GM23338 (cell line): ENCODE measurements around the gene ABCC5. TPM values are rescaled to one million over a fixed set of nuclear protein-coding genes. Genes with fewer than 3 reads are reported as not detected.

Source experiments
- ATAC-seq: fragments of 200-7000 bp; cut with Tn5 transposase; 3 replicates; pipeline ENCODE4 v1.9.1; 2020
- DNase-seq: peaks from one replicate; pipeline ENCODE4 v3.0.0-alpha.2; 2015; ENCODE audit warnings: low spot score
- H2AFZ ChIP-seq: fragments of 200-600 bp; sonication (generic); 2 replicates; pipeline ENCODE4 v1.8.0; 2016; ENCODE audit warnings: antibody characterized with exemption, mild to moderate bottlenecking, moderate library complexity
- H3F3A ChIP-seq: fragments of 200-600 bp; sonication (generic); replicated peaks from 2 replicates; pipeline ENCODE4 v1.8.0; 2017; ENCODE audit warnings: antibody characterized with exemption, mixed run types, low read depth
- H3K27ac ChIP-seq: fragments of 200-600 bp; sonication (generic); 2 replicates; pipeline ENCODE4 v1.6.1; 2016; ENCODE audit warnings: low read depth
- H3K27me3 ChIP-seq: fragments of 200-600 bp; sonication (generic); 2 replicates; pipeline ENCODE4 v1.8.0; 2016; ENCODE audit warnings: mild to moderate bottlenecking, mixed run types, moderate library complexity; ENCODE audit not compliant: insufficient read depth
- H3K36me3 ChIP-seq: fragments of 200-600 bp; sonication (generic); 2 replicates; pipeline ENCODE4 v1.8.0; 2016; ENCODE audit warnings: mild to moderate bottlenecking; ENCODE audit not compliant: insufficient read depth
- H3K4me1 ChIP-seq: fragments of 200-600 bp; sonication (generic); 2 replicates; pipeline ENCODE4 v1.8.0; 2016; ENCODE audit warnings: mild to moderate bottlenecking, moderate library complexity; ENCODE audit not compliant: insufficient read depth
- H3K4me2 ChIP-seq: fragments of 200-600 bp; sonication (generic); 2 replicates; pipeline ENCODE4 v1.7.1; 2017; ENCODE audit warnings: mixed run types
- H3K4me3 ChIP-seq: fragments of 200-600 bp; sonication (generic); 2 replicates; pipeline ENCODE4 v1.6.1; 2016; ENCODE audit warnings: mixed run types
- H3K79me2 ChIP-seq: fragments of 200-600 bp; sonication (generic); replicated peaks from 2 replicates; pipeline ENCODE4 v1.8.0; 2017; ENCODE audit warnings: mild to moderate bottlenecking; ENCODE audit not compliant: insufficient read depth
- H3K9me2 ChIP-seq: fragments of 200-600 bp; sonication (generic); 2 replicates; pipeline ENCODE4 v1.8.0; 2017; ENCODE audit not compliant: insufficient read depth
- H4K20me1 ChIP-seq: fragments of 200-600 bp; sonication (generic); replicated peaks from 2 replicates; pipeline ENCODE4 v1.8.0; 2017; ENCODE audit warnings: mild to moderate bottlenecking; ENCODE audit not compliant: insufficient read depth
- H3K27ac Mint-ChIP-seq: 2 replicates; pipeline ENCODE4 v1.8.0; 2020; ENCODE audit warnings: inconsistent platforms, mild to moderate bottlenecking, moderate library complexity, mixed read lengths
- H3K27me3 Mint-ChIP-seq: 3 replicates; pipeline ENCODE4 v1.8.0; 2022; ENCODE audit warnings: low read depth, mild to moderate bottlenecking, moderate library complexity, mixed read lengths, inconsistent platforms; ENCODE audit not compliant: insufficient read depth, poor library complexity
- H3K36me3 Mint-ChIP-seq: 3 replicates; pipeline ENCODE4 v1.8.0; 2021; ENCODE audit warnings: low read depth, mild to moderate bottlenecking, inconsistent platforms, moderate library complexity, mixed read lengths
- H3K4me1 Mint-ChIP-seq: 3 replicates; pipeline ENCODE4 v1.8.0; 2020; ENCODE audit warnings: mild to moderate bottlenecking, inconsistent platforms, mixed read lengths
- H3K4me3 Mint-ChIP-seq: 3 replicates; pipeline ENCODE4 v1.8.0; 2021; ENCODE audit warnings: moderate library complexity, mild to moderate bottlenecking, inconsistent platforms, mixed read lengths
- H3K9me3 Mint-ChIP-seq: 3 replicates; pipeline ENCODE4 v1.8.0; 2020; ENCODE audit warnings: moderate library complexity, mild to moderate bottlenecking, inconsistent platforms, mixed read lengths
- ETS1 ChIP-seq: IDR thresholded peaks from 2 replicates; pipeline ENCODE4 v1.6.1; 2016; ENCODE audit warnings: antibody characterized with exemption
- EZH2 ChIP-seq: fragments of 200-600 bp; sonication (generic); IDR thresholded peaks from one replicate; pipeline ENCODE4 v1.8.0; 2017; ENCODE audit warnings: antibody characterized with exemption, mild to moderate bottlenecking, low read depth; ENCODE audit not compliant: unreplicated experiment
- EZH2phosphoT487 ChIP-seq: fragments of 200-600 bp; sonication (generic); IDR thresholded peaks from one replicate; pipeline ENCODE4 v1.8.1; 2018; ENCODE audit warnings: antibody characterized with exemption; ENCODE audit not compliant: unreplicated experiment
- JUNB ChIP-seq: IDR thresholded peaks from one replicate; pipeline ENCODE4 v1.6.1; 2016; ENCODE audit warnings: antibody characterized with exemption; ENCODE audit not compliant: unreplicated experiment
- NANOG ChIP-seq: IDR thresholded peaks from 2 replicates; pipeline ENCODE4 v1.6.1; 2016; ENCODE audit warnings: antibody characterized with exemption, borderline replicate concordance
- POLR2AphosphoS5 ChIP-seq: IDR thresholded peaks from 2 replicates; pipeline ENCODE4 v1.6.1; 2016; ENCODE audit warnings: antibody characterized with exemption, low read depth
- REST ChIP-seq: IDR thresholded peaks from one replicate; pipeline ENCODE4 v1.6.1; 2018; ENCODE audit warnings: antibody characterized with exemption; ENCODE audit not compliant: unreplicated experiment
- ZNF114 ChIP-seq: fragments of 250-450 bp; sonication (Bioruptor Pico); IDR thresholded peaks from 2 replicates; pipeline ENCODE4 v1.5.0; 2020; ENCODE audit warnings: mild to moderate bottlenecking, moderate library complexity
- ZNF331 ChIP-seq: fragments of 250-450 bp; sonication (Bioruptor Pico); IDR thresholded peaks from 2 replicates; pipeline ENCODE4 v1.5.0; 2020; ENCODE audit warnings: low read depth, mild to moderate bottlenecking, moderate library complexity
- ZNF462 ChIP-seq: fragments of 250-450 bp; sonication (Bioruptor Pico); IDR thresholded peaks from 2 replicates; pipeline ENCODE4 v1.5.0; 2020; ENCODE audit warnings: mild to moderate bottlenecking, moderate library complexity
- polyA plus RNA-seq: library from polyadenylated mRNA; unstranded; fragments of >200 nt; fragmentation: Nextera tagmentation; extraction: Ambion mirVana; gene quantifications from 2 replicates; pipeline ENCODE4 v1.2.1, GENCODE V29; 2016
- total RNA-seq: library from RNA; depleted of rRNA; stranded (reverse); fragments of >200 nt; shearing (Covaris generic); gene quantifications from 2 replicates; pipeline ENCODE4 v1.2.3, GENCODE V29; 2014

The ABCC5 gene
- total and polyA plus RNA-seq, 2 experiments from 2014 or later, result 14.0 to 39.9 TPM

- TF ChIP-seq ZNF462 (CRISPR knock-in tag), result no peak
- TF ChIP-seq NANOG, result no peak
- no peak for TF ChIP-seq POLR2AphosphoS5
Measured at GRCh38 chr3:183984127-183984740, 33.5 kb downstream of the ABCC5 start (continued).

- H3K4me1 ChIP-seq, result peaks cover 23% of the 10 kb centered on the region
- H3K27ac Mint-ChIP-seq, result no peak overlapping the region
- H3K4me2 ChIP-seq, result no peak overlapping the region
- H3K4me3 Mint-ChIP-seq, result no peak overlapping the region
- no peak overlapping the region for H3K4me3 ChIP-seq
- no peak overlapping the region for H3K27ac ChIP-seq
- no peak overlapping the region for H2AFZ ChIP-seq
- no peaks in the 10 kb centered on the region for H3K9me3 Mint-ChIP-seq
- H3K36me3 ChIP-seq, result peaks cover 15% of the 10 kb centered on the region
- no peaks in the 10 kb centered on the region for H3K79me2 ChIP-seq
- DNase-seq (no peak), ATAC-seq (no peak)
- H3K9me2 ChIP-seq, result no peaks in the 10 kb centered on the region
- peaks cover 37% of the 10 kb centered on the region for H3K36me3 Mint-ChIP-seq
- H3K4me1 Mint-ChIP-seq, result peaks cover 29% of the 10 kb centered on the region
- H3K27me3 ChIP-seq, result no peaks in the 10 kb centered on the region
- peaks cover 7% of the 10 kb centered on the region for H3K27me3 Mint-ChIP-seq
- H3F3A ChIP-seq, result no peaks in the 10 kb centered on the region
- no peaks in the 10 kb centered on the region; the same call in 1 of the 2 replicates for H4K20me1 ChIP-seq
- no peak for TF ChIP-seq ZNF114 (CRISPR knock-in tag)
- no peak for TF ChIP-seq EZH2phosphoT487
- no peak for TF ChIP-seq REST
- no peak for TF ChIP-seq JUNB
- no peak for TF ChIP-seq ETS1
- TF ChIP-seq NANOG, result no peak
- TF ChIP-seq POLR2AphosphoS5, result no peak
- no peak for TF ChIP-seq ZNF331 (CRISPR knock-in tag)
- TF ChIP-seq EZH2, result no peak
Measured at GRCh38 chr3:183981990-183982644, 35.6 kb downstream of the ABCC5 start.
